PFSK-1 (cell line): ENCODE data around the gene C1QTNF12.

ENCODE experiments used
- POLR2AphosphoS5 ChIP-seq: IDR thresholded peaks from 2 replicates; pipeline ENCODE4 v1.6.1; 2012; ENCODE audit warnings: low read depth, mild to moderate bottlenecking, control low read depth, low read length, moderate library complexity
- SIN3A ChIP-seq: IDR thresholded peaks from 2 replicates; pipeline ENCODE4 v1.6.1; 2012; ENCODE audit warnings: mild to moderate bottlenecking, low read length, moderate library complexity, borderline replicate concordance; ENCODE audit not compliant: insufficient read depth
- TAF1 ChIP-seq: IDR thresholded peaks from 2 replicates; pipeline ENCODE4 v1.6.1; 2012; ENCODE audit warnings: low read length, control low read depth, borderline replicate concordance; ENCODE audit not compliant: insufficient read depth
- TF ChIP-seq, protein P1 (sequence below), 2 experiments: IDR thresholded peaks; 2 replicates each; pipeline versions ENCODE4 v1.6.1 to v1.8.0; 2011 to 2012; ENCODE audit warnings: low read depth in 2 of 2, low read length in 2 of 2, control low read depth in 1 of 2, inconsistent platforms in 1 of 2, mild to moderate bottlenecking in 1 of 2, moderate library complexity in 1 of 2; ENCODE audit not compliant: insufficient read depth in 1 of 2

DNA sequence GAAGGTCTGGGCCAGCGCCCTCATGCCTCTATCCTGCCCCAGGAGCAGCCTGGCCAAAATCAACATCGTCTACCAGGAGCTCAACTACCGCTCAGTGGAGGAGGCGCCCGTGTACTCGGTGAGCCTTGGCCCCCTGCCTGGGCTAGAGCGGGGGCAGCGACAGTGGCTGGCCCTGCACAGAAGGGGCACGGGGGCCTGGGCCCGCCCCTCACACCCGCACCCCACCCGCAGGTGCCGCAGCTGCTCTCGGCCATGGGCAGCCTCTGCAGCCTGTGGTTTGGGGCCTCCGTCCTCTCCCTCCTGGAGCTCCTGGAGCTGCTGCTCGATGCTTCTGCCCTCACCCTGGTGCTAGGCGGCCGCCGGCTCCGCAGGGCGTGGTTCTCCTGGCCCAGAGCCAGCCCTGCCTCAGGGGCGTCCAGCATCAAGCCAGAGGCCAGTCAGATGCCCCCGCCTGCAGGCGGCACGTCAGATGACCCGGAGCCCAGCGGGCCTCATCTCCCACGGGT, 44.6 kb upstream of the C1QTNF12 start:
- TF ChIP-seq SIN3A (no peak), POLR2AphosphoS5 (no peak), TAF1 (no peak)
- TF ChIP-seq, protein P1, sequence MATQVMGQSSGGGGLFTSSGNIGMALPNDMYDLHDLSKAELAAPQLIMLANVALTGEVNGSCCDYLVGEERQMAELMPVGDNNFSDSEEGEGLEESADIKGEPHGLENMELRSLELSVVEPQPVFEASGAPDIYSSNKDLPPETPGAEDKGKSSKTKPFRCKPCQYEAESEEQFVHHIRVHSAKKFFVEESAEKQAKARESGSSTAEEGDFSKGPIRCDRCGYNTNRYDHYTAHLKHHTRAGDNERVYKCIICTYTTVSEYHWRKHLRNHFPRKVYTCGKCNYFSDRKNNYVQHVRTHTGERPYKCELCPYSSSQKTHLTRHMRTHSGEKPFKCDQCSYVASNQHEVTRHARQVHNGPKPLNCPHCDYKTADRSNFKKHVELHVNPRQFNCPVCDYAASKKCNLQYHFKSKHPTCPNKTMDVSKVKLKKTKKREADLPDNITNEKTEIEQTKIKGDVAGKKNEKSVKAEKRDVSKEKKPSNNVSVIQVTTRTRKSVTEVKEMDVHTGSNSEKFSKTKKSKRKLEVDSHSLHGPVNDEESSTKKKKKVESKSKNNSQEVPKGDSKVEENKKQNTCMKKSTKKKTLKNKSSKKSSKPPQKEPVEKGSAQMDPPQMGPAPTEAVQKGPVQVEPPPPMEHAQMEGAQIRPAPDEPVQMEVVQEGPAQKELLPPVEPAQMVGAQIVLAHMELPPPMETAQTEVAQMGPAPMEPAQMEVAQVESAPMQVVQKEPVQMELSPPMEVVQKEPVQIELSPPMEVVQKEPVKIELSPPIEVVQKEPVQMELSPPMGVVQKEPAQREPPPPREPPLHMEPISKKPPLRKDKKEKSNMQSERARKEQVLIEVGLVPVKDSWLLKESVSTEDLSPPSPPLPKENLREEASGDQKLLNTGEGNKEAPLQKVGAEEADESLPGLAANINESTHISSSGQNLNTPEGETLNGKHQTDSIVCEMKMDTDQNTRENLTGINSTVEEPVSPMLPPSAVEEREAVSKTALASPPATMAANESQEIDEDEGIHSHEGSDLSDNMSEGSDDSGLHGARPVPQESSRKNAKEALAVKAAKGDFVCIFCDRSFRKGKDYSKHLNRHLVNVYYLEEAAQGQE (IDR thresholded peaks at IDR 0.05; ENCODE audit: insufficient read depth in 1 of 2, low read depth in 2 of 2, low read length in 2 of 2) = no peak
